ENCODE measurements around the gene SEMA3E.

DNA sequence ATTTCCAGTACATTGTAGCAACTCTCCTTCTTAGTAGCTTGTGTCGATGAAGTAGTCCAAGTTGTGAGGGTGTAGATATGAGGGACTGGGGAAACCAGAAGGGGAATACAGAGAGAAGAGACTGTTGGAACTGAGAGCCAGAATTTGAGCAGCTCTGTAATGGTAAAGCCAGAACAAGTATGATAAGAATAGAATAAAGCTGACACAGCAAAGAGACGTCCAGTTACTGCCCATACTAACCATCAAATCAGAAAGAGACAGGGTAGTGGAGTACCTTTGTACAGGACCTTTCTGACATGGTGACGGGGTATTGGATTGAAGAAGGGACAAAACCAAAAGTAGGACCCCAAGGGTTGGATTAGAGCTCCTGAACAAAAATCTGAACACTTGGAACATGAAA lies 206.0 kb downstream of the SEMA3E start:
- TF ChIP-seq, protein P1, sequence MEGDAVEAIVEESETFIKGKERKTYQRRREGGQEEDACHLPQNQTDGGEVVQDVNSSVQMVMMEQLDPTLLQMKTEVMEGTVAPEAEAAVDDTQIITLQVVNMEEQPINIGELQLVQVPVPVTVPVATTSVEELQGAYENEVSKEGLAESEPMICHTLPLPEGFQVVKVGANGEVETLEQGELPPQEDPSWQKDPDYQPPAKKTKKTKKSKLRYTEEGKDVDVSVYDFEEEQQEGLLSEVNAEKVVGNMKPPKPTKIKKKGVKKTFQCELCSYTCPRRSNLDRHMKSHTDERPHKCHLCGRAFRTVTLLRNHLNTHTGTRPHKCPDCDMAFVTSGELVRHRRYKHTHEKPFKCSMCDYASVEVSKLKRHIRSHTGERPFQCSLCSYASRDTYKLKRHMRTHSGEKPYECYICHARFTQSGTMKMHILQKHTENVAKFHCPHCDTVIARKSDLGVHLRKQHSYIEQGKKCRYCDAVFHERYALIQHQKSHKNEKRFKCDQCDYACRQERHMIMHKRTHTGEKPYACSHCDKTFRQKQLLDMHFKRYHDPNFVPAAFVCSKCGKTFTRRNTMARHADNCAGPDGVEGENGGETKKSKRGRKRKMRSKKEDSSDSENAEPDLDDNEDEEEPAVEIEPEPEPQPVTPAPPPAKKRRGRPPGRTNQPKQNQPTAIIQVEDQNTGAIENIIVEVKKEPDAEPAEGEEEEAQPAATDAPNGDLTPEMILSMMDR (IDR thresholded peaks at IDR 0.05; ENCODE audit: poor library complexity) = no peak
- no peak for TF ChIP-seq EZH2 (IDR thresholded peaks at IDR 0.05; ENCODE audit: borderline replicate concordance)
- no peak for TF ChIP-seq EZH2phosphoT487 (IDR thresholded peaks at IDR 0.05; ENCODE audit: low read depth, severe bottlenecking, unreplicated experiment)
